ENCODE data around the gene DUSP12.

DNA sequence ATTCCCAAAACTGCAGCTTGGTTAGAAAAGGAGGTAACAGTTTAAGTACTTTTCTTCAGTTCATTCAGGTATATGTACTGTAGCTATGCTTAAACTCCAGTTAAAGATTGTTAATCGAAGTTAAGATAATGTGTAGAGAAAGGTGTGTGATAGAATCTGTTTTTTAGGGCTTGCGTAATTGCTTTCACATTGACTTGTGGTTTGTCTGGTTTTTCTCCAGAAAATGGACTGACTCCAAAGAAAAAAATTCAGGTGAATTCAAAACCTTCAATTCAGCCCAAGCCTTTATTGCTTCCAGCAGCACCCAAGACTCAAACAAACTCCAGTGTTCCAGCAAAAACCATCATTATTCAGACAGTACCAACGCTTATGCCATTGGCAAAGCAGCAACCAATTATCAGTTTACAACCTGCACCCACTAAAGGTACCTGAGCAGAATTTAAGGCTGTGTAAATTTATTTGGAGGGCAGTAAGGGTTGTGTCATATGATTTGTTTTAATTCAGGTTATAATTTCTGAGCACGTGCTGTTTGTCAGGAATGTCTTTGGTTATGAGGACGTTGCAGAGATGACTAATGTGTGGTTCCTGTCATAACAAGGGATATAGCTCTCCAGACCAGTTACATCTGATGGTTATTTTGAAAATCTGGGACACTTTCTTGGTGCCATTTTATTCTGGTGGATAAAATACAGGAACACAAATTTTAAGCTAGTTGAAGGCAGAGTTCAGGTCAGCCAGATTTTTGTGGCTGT lies 42.5 kb downstream of the DUSP12 start:
- TF ChIP-seq POLR2AphosphoS5 (IDR thresholded peaks at IDR 0.05) (no peak), CTCF (IDR thresholded peaks at IDR 0.05 in 8 of 11, conservative IDR thresholded peaks at IDR 0.05 in 3 of 11) (no peak)

Measured in spleen (tissue), 7 donors.